Neural cell (in vitro differentiated cells): ENCODE data around the gene MCAM.

Source experiments
- EP300 ChIP-seq: fragments of 450-650 bp; conservative IDR thresholded peaks from 2 replicates; pipeline ENCODE4 v1.6.1; 2014; ENCODE audit warnings: antibody characterized with exemption, mild to moderate bottlenecking, moderate library complexity; ENCODE audit not compliant: poor library complexity, severe bottlenecking
- EZH2 ChIP-seq: fragments of 200-600, 300-800 bp; shearing (Covaris generic), sonication (generic); IDR thresholded peaks from 2 replicates; pipeline ENCODE4 v1.6.1; 2014; ENCODE audit warnings: antibody characterized with exemption, low read length, borderline replicate concordance, mild to moderate bottlenecking; ENCODE audit not compliant: insufficient read depth, poor library complexity, severe bottlenecking
- MXI1 ChIP-seq: fragments of 450-650 bp; conservative IDR thresholded peaks from 2 replicates; pipeline ENCODE4 v1.6.1; 2014; ENCODE audit warnings: antibody characterized with exemption, mild to moderate bottlenecking; ENCODE audit not compliant: poor library complexity, severe bottlenecking
- POLR2AphosphoS5 ChIP-seq: IDR thresholded peaks from 2 replicates; pipeline ENCODE4 v1.6.1; 2012
- RAD21 ChIP-seq: fragments of 450-650 bp; conservative IDR thresholded peaks from 2 replicates; pipeline ENCODE4 v1.6.1; 2014; ENCODE audit warnings: antibody characterized with exemption, mild to moderate bottlenecking, moderate library complexity
- SMC3 ChIP-seq: fragments of 450-650 bp; conservative IDR thresholded peaks from 2 replicates; pipeline ENCODE4 v1.6.1; 2014; ENCODE audit warnings: antibody characterized with exemption, mild to moderate bottlenecking, moderate library complexity; ENCODE audit not compliant: poor library complexity
- TAF1 ChIP-seq: IDR thresholded peaks from 2 replicates; pipeline ENCODE4 v1.6.1; 2012; ENCODE audit warnings: low read depth
- TF ChIP-seq, protein P1 (sequence below): fragments of 450-650 bp; IDR thresholded peaks from 2 replicates; pipeline ENCODE4 v1.5.1; 2014; ENCODE audit warnings: antibody characterized with exemption, mild to moderate bottlenecking, moderate library complexity; ENCODE audit not compliant: poor library complexity, severe bottlenecking
- TF ChIP-seq, protein P2 (sequence below): IDR thresholded peaks from 2 replicates; pipeline ENCODE4 v1.6.1; 2012; ENCODE audit warnings: borderline replicate concordance

- TF ChIP-seq, protein P1, sequence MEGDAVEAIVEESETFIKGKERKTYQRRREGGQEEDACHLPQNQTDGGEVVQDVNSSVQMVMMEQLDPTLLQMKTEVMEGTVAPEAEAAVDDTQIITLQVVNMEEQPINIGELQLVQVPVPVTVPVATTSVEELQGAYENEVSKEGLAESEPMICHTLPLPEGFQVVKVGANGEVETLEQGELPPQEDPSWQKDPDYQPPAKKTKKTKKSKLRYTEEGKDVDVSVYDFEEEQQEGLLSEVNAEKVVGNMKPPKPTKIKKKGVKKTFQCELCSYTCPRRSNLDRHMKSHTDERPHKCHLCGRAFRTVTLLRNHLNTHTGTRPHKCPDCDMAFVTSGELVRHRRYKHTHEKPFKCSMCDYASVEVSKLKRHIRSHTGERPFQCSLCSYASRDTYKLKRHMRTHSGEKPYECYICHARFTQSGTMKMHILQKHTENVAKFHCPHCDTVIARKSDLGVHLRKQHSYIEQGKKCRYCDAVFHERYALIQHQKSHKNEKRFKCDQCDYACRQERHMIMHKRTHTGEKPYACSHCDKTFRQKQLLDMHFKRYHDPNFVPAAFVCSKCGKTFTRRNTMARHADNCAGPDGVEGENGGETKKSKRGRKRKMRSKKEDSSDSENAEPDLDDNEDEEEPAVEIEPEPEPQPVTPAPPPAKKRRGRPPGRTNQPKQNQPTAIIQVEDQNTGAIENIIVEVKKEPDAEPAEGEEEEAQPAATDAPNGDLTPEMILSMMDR: no peak
- no peak for TF ChIP-seq EP300
- no peak for TF ChIP-seq TAF1
- TF ChIP-seq MXI1: no peak
- no peak for TF ChIP-seq POLR2AphosphoS5
- TF ChIP-seq, protein P2, sequence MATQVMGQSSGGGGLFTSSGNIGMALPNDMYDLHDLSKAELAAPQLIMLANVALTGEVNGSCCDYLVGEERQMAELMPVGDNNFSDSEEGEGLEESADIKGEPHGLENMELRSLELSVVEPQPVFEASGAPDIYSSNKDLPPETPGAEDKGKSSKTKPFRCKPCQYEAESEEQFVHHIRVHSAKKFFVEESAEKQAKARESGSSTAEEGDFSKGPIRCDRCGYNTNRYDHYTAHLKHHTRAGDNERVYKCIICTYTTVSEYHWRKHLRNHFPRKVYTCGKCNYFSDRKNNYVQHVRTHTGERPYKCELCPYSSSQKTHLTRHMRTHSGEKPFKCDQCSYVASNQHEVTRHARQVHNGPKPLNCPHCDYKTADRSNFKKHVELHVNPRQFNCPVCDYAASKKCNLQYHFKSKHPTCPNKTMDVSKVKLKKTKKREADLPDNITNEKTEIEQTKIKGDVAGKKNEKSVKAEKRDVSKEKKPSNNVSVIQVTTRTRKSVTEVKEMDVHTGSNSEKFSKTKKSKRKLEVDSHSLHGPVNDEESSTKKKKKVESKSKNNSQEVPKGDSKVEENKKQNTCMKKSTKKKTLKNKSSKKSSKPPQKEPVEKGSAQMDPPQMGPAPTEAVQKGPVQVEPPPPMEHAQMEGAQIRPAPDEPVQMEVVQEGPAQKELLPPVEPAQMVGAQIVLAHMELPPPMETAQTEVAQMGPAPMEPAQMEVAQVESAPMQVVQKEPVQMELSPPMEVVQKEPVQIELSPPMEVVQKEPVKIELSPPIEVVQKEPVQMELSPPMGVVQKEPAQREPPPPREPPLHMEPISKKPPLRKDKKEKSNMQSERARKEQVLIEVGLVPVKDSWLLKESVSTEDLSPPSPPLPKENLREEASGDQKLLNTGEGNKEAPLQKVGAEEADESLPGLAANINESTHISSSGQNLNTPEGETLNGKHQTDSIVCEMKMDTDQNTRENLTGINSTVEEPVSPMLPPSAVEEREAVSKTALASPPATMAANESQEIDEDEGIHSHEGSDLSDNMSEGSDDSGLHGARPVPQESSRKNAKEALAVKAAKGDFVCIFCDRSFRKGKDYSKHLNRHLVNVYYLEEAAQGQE: no peak
- no peak for TF ChIP-seq SMC3
- TF ChIP-seq RAD21: no peak
- no peak for TF ChIP-seq EZH2
These were observed 30.3 kb upstream of the MCAM start for GRCh38 chr11:119347242-119347641.
